Dermis blood vessel endothelial cell (primary cell): Measurements from ENCODE around the gene DOK1. TPM values are rescaled to one million over a fixed set of nuclear protein-coding genes. Genes with fewer than 3 reads are reported as not detected.

Experiments
- DNase-seq: peaks from one replicate; pipeline ENCODE4 v3.0.0; 2010
- total RNA-seq: library from RNA; depleted of rRNA; stranded (reverse); fragments of >200 nt; gene quantifications from 2 replicates; pipeline ENCODE4 v1.2.3, GENCODE V29; 2014

The DOK1 gene
- total RNA-seq, 1 donor from 2014 or later: 20.8 TPM

DNA sequence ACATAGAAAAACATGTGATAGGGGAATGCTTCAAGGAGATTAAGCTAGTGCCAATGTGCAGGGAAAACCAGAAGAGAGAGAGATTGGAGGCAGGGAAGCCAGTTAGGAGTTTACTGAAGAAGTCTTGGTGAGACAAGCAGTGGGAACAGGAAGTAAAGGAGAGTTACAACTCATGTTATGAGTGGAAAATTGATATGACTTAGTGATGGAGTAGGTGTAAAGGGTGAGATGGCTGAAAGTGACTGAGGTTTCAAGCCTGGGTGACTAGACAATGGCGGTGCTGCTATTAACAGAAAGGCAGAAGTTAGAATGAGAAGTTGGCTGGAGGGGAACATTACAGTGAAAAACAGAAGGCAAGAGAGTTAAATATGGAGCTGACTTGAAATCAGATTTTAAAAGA, 16.5 kb downstream of the DOK1 start:
- DNase-seq: no peak

DNA sequence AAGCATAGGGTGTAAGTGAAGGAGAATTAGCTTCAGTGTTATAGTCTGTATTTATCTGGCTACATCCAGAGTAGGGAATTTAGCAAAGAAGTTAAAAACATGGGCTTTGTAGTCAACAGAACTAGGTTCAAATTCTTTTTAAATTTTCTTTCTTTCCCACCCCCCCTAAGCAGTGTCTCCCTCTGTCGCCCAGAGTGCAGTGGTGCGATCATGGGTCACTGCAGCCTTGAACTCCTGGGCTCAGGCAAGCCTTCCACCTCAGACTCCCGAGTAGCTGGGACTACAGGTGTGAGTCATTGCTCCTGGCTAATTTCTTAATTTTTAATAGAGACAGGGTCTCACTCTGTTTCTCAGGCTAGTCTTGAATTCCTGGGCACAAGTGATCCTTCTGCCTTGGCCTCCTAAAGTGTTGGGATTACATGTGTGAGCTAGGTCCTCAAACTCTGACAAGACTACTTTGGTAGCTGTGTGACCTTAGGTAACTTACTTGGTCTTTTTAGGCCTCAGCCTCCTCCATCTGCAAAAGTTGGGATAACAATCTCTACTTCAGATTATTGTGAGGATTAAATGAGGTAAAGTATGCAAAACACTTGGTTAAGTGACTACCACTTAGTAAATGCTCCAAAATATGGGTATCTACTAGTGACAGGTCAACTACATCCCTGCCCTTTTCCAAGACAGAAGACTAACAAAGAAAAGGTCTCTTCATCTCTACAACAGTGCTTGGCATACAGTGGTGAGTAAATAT, 17.8 kb downstream of the DOK1 start:
- no peak for DNase-seq

DNA sequence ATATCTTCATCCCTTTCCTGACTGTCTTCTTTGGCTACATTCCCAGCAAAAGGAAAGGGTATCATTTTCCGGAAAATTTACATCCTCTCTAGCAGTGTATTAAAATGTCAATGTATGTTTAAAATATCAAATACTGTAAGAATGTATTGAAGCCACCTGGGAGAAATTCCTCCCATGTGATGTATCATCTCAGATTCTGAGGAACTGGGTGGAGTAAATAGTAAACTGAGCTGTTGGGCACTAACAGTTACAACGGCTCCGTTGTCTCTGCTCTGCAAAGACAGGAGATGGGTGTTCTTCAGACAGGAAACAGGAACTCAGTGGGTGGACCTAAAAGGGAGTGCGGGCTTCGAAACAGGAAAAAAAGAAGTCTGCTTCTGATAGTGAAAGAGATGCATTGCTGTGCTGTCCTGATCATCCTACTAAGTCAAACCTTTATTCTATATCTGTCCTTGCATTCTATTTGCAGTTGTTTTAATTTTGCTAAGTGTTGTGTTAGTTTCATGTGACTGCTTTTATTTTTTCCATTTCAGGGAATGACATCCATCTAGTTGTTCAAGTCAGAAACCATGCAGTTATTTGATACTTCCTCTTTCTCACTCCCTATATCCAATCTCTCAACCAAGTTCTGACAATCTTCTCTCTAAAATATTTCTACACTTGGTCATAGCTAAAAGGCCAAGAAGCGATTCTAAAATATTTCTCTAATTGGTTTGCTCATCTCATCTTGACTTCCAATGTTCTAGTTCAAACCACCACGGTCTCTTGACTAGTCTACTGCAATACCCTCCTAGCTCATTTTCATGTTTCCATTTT, 19.4 kb downstream of the DOK1 start:
- peak; percentile 30 for DNase-seq

DNA sequence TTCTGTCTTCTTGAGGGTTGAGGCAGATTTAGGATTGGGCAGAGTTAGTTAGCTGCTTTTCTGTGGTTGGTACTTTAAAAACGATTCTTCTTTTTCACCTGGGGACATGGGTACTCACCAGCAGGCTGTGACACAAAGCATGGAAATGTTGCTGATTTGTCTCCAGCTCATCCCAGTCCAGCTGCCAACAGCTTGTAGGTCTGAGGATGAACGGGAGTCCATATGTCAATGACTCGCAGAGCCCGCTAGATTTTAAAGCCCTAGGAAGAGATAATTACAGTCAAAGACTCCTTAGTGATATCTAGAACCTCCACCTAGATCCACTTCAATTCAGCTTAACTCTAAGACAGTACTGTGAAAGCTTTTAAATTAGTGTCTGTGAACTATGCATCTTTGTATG, 20.8 kb downstream of the DOK1 start:
- DNase-seq: no peak

DNA sequence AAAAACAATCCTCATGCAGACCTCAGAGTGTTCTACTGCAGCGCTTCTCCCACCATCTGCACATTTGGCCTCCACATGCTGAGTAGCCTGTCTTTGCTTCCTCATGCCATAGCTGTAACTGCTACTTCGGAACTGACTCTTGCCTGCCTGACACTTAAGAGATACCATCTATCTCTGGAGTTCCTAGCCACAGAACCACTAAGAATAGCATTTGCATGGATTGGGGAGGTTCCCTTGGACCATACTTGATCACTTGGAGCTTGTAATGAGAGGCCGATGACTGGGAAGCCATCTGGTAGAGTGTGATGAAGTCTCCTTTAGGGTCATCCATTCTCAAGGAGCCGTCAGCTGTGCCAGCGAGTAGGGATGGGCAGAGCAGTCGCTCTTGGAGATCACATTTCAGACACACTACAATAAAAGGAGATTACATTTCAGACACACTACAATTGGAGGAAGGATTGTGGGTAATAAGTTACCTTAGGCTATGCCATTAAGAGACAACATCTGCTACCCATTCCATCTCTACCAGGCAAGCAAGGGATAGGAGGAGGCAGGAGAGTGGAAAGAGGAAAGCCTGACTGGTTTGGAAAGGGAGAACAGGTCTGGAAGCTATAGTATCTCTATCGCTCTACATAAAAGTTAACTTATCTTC, 21.8 kb downstream of the DOK1 start:
- DNase-seq: no peak

DNA sequence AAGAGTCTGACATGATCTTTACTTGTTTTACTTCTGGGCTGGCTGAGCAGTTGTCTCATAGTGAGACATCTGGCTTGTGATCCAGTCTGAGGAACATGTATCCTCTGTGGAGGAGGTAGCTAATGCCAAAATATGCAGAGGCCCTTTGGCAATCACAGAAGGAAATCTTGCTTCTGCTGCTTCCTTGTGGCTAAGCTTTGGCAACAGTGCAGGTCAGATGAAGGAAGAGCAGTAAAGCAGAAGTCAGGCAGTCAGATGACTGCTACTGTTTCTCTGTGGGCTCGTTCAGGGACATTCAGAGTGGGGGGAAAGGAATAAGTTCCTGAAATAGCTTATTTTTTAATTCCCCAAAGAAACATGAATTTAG, 22.3 kb downstream of the DOK1 start:
- DNase-seq: no peak

- DNase-seq: no peak
Observed at GRCh38 chr2:74577448-74577847, 22.9 kb downstream of the DOK1 start.

DNA sequence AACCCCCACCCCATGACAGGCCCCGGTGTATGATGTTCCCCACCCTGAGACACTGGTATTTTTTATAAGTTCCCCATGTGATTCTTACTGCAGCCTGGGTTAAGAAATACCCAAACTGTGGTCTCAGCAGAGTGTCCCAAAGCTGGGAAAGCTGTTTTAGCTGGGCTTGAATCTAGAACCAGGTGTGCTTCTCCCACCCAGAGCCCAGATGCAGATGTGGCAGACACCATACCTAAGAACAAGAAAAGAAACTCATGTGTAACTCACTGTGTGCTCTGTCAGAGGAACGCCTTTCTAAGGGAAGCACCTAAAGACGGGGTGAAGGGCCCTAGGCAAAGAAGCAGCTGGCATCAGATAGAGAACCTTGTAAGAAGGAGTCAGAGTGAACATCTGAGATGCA, 23.9 kb downstream of the DOK1 start:
- DNase-seq: no peak

- DNase-seq: no peak
Observed at GRCh38 chr2:74581463-74581862, 26.9 kb downstream of the DOK1 start.

DNA sequence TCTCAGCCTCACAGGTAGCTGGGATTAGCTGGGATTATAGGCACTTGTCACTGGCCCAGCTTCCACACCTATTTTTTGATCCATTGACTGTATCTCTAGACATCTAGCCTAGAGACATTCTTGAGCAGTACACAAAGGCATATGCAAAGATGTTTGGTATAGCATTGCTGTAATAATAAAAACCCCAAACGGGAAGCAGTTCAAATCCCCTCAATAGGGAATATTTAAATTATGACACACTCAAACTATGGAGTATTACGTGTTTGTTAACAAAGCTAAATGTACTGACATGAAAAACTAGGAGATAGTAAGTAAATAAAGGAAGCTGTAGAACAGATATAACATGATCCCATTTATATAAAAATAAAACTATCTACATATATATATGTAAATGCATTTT, 27.7 kb downstream of the DOK1 start:
- no peak for DNase-seq

DNA sequence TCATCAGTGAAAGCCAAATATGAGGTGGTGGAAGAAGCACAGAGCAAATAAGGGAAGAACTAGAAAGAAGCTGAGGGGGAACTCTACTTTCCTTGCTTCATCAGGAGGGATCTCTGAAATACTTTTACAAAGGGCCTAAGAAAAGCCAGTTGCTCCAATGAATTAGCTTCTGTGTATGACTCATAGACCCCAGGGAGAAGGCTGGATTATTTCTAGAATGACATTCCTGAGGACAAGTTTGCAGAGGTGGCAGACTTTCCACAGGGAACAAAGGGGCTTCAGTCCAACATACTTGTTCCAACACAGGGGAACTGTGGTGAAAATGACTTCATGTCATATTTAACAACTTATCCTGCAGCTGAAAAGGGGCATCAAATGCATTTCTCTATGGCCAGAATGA, 29.0 kb downstream of the DOK1 start:
- no peak for DNase-seq

GRCh38 chr2:74584088-74584645, 29.6 kb downstream of the DOK1 start:
- no peak for DNase-seq

GRCh38 chr2:74585406-74586185, 31.1 kb downstream of the DOK1 start:
- no peak for DNase-seq

DNA sequence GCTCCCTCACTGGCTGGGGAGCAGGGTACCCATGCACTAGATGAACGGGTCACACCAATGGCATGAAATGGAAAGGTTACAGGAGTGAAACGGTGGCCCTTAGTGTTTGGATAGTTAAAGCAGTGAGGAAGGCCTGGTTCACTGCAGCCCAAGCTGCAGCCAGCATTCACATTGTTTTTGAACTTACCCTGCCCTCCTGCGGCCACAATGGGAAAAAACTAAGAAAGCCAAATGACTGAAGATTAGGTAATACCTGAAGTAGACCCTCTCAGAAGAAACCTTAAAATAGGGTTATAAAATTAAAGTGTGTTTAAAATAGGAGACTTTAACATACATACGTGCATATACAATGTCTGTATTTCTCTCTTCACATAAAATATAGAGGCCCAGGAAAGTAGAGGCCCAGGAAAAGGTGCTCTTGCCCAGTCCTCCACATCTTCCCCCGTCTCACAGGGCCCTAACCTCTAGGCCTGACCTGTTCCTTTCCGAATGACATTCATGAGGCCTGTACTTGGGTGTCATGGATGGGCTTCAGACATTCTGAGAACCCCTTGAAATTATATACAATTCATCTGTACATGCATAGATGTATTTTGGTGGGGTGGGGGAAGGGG, 33.3 kb downstream of the DOK1 start:
- peak; percentile 82 for DNase-seq

- DNase-seq: no peak
Observed at GRCh38 chr2:74588664-74589063, 34.1 kb downstream of the DOK1 start.

GRCh38 chr2:74593826-74594772, 39.6 kb downstream of the DOK1 start:
- DNase-seq: no peak

GRCh38 chr2:74596584-74596983, 42.1 kb downstream of the DOK1 start:
- no peak for DNase-seq

DNA sequence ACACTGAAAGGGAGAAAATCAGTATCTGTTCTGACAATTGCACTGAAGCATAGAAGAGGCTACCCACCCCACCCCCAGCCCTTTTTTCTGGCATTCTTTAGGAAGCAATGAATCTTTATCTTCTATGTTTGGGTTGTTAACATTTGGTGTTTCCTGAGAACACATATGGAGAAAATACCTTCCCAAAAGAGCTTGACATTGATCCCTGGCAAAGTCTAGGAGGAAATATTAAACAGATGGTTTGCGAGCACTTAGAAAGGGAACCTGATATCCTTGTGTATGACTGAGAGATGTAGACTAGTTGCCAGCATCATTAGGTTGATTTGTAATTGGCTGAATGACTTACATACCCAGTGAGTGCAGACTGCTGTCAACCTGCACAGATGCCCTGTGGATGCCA, 42.9 kb downstream of the DOK1 start:
- no peak for DNase-seq

DNA sequence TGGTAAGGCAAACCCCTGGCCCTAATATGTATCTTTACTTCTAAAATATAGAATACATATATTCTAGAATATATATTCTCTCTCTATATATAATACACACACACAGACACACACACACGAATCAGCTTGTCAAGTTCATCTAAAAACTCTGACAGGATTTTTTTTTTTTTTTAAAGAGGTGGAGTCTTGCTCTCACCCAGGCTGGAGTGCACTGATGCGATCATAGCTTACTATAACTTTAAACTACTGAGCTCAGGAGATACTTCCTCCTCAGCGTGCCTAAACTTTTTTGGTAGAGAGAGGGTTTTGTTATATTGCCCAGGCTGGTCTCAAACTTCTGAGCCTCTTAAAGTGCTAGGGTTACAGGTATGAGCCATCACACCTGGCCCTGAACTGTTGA, 45.2 kb downstream of the DOK1 start:
- DNase-seq: no peak

DNA sequence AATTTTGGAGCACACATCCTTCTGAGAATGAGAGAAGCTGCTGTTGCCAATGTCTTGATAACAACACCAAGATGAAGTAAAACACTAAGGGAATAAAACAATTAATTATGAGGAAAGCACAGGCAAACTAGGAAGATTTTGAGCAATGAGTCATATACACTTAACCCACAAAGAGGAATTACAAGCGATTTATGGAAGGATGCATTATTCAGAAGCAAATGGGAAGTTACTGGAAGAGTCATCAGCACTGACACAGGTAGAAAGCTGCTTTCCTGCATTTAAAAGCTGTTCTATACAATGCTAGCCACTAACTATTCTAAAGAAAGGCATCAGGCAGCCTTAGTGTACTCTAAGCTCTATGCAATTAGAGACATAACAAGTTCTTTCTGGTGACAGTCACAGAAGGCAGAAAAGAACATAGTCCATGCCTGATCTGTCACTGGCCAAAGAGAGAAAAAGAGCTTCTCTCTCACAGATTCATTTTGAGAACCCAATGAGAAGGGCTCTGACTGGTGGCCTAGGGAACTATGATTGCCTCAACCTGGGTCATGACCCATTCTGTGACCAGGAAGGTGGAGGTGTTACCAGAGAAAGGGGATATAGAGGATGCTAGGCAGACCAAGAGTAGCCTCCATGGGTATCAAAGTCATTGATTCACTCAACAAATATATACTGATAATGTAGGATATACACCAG, 48.2 kb downstream of the DOK1 start:
- no peak for DNase-seq
